GM21526 (cell line): ENCODE results near the gene MRPL30.
A peak's percentile ranks its signal among the peaks of the same experiment; 100 is the strongest.
"Not testable (repeated sequence)": the region's sequence is repeated elsewhere in the genome, so short reads cannot be mapped to it uniquely, and the experiment has no call there.

ENCODE experiments used
- ATAC-seq: cut with Tn5 transposase; IDR thresholded peaks from one replicate; pipeline ENCODE4 v1.9.1; 2021; ENCODE audit warnings: moderate library complexity; ENCODE audit not compliant: unreplicated experiment, low FRiP score

Gene MRPL30

GRCh38 chr2:99180755-99181623 lies at the start of gene MRPL30, which contains the start of gene MITD1:
Gene MRPL30 (plus strand): TSS chr2:99181184. CDS start chr2:99186204, 5,020 bp downstream.
Gene MITD1 (minus strand): TSS chr2:99181058. CDS start chr2:99180981, 77 bp downstream.
- peak; percentile 88 for ATAC-seq

GRCh38 chr2:99135044-99135556 lies 45.9 kb upstream of the MRPL30 start:
- ATAC-seq, result not testable (repeated sequence)

GRCh38 chr2:99139003-99139402 lies 42.0 kb upstream of the MRPL30 start:
- ATAC-seq, result no peak

- no peak for ATAC-seq
Observed at GRCh38 chr2:99140056-99140859, 40.7 kb upstream of the MRPL30 start.

GRCh38 chr2:99140860-99141109 lies 40.2 kb upstream of the MRPL30 start:
- no peak for ATAC-seq

- peak; percentile 77 for ATAC-seq
Observed at GRCh38 chr2:99141110-99142108, 39.6 kb upstream of the MRPL30 start, which contains the start of gene C2orf15. Gene C2orf15 (plus strand): TSS chr2:99141707. CDS start chr2:99150559, 8,852 bp downstream.

GRCh38 chr2:99150706-99151105 lies 30.3 kb upstream of the MRPL30 start:
- ATAC-seq, result no peak

- no peak for ATAC-seq
Observed at GRCh38 chr2:99152199-99152895, 28.6 kb upstream of the MRPL30 start.

GRCh38 chr2:99153921-99154604 lies 26.9 kb upstream of the MRPL30 start:
- ATAC-seq, result no peak

- peak; percentile 91 for ATAC-seq
Observed at GRCh38 chr2:99154643-99155536, 26.1 kb upstream of the MRPL30 start, which contains the start of the genes LIPT1 and TSGA10. Gene LIPT1 (plus strand): TSS chr2:99154967. CDS start chr2:99161958, 6,991 bp downstream. Gene TSGA10 (minus strand): TSS chr2:99154942. CDS start chr2:99109439, 45,503 bp downstream.

GRCh38 chr2:99156891-99157290 lies 24.1 kb upstream of the MRPL30 start:
- no peak for ATAC-seq

GRCh38 chr2:99158599-99158998 lies 22.4 kb upstream of the MRPL30 start:
- no peak for ATAC-seq

- ATAC-seq, result no peak
Observed at GRCh38 chr2:99159594-99159993, 21.4 kb upstream of the MRPL30 start.

GRCh38 chr2:99166218-99166617 lies 14.8 kb upstream of the MRPL30 start:
- no peak for ATAC-seq

- ATAC-seq, result no peak
Observed at GRCh38 chr2:99169534-99169933, 11.4 kb upstream of the MRPL30 start.

GRCh38 chr2:99171377-99172140 lies 9.4 kb upstream of the MRPL30 start:
- no peak for ATAC-seq

GRCh38 chr2:99181624-99182000 lies 628 bp downstream of the MRPL30 start:
- no peak for ATAC-seq
